Neural progenitor cell (in vitro differentiated cells): Measurements from ENCODE around the gene PACRG.

ENCODE experiments used
- CTCF ChIP-seq: fragments of 200-600 bp; sonication (generic); IDR thresholded peaks from 2 replicates; pipeline ENCODE4 v1.5.1; 2017; ENCODE audit warnings: antibody characterized with exemption, mild to moderate bottlenecking
- EZH2 ChIP-seq: fragments of 200-600 bp; sonication (generic); IDR thresholded peaks from 2 replicates; pipeline ENCODE4 v1.6.1; 2017; ENCODE audit warnings: antibody characterized with exemption, mild to moderate bottlenecking, moderate library complexity

- TF ChIP-seq CTCF (no peak), EZH2 (no peak)
Observed at GRCh38 chr6:163293286-163293685, 565.5 kb downstream of the PACRG start.
